ENCODE measurements around the gene ADCY3. TPM values are rescaled to one million over a fixed set of nuclear protein-coding genes. Genes with fewer than 3 reads are reported as not detected.

The ADCY3 gene
- polyA plus RNA-seq, 1 of the 3 experiments (the other 2 are of a cell fraction), result 53.9 TPM

DNA sequence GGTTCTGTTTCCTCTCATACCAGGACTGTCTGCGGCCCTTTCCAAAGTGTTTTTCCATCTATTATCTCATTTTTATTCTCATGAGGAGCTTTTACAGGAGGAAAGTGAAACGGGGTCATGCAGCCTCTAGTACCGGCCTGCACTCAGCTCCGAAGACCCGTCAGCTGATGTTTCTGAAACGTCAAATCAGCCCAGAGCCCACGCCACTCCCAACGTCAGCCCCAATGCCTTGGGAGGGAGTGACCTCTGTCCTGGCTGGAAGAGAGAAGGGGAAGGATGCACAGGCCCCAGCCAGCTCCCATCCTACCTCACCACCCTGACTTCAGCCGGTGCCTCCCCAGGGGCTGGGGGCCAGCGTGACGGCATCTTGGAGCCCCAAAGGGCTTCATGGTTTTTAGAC lies 58.5 kb downstream of the ADCY3 start:
- 98% methylated on average over 11 of the region's 11 CpGs for WGBS (ENCODE audit: low lambda C conversion rate)
- POLR2A ChIA-PET, result no interaction called here
- Histone ChIP-seq H3F3A (replicated peaks; ENCODE audit: insufficient read depth) (no peaks in the 10 kb centered on the region), H3K9ac (no peak overlapping the region), H3K4me1 (ENCODE audit: control insufficient read depth in 1 of 2, insufficient read depth in 2 of 2, low read depth in 1 of 2, low read length in 1 of 2) (peaks cover 0 to under 1% of the 10 kb centered on the region in 2 experiments; a peak in 1 of 4 replicates), H2AFZ (ENCODE audit: low read depth) (no peak overlapping the region), H3K4me3 (ENCODE audit: low read depth in 2 of 2, low read length in 1 of 2) (no peak overlapping the region), H3K36me3 (replicated peaks in 1 of 2; ENCODE audit: control insufficient read depth in 1 of 2, insufficient read depth in 2 of 2, low read length in 1 of 2) (no peaks in the 10 kb centered on the region), H3K9me2 (no peaks in the 10 kb centered on the region), H3K79me2 (ENCODE audit: insufficient read depth) (no peaks in the 10 kb centered on the region), H3K27ac (ENCODE audit: low read depth in 2 of 2, low read length in 1 of 2) (no peak overlapping the region), H3K27me3 (ENCODE audit: insufficient read depth) (no peaks in the 10 kb centered on the region), H3K9me3 (no peaks in the 10 kb centered on the region), H3K4me2 (no peak overlapping the region), H4K20me1 (ENCODE audit: insufficient read depth) (no peaks in the 10 kb centered on the region)
- TF ChIP-seq EP300 (IDR thresholded peaks at IDR 0.05; ENCODE audit: borderline replicate concordance in 1 of 2, low read depth in 1 of 2, low read length in 1 of 2), result no peak
- TF ChIP-seq NFIC (IDR thresholded peaks at IDR 0.05; ENCODE audit: borderline replicate concordance), result no peak
- TF ChIP-seq FOXM1 (IDR thresholded peaks at IDR 0.05; ENCODE audit: low read depth), result no peak
- no peak for TF ChIP-seq ELF1 (IDR thresholded peaks at IDR 0.05)
- no peak for TF ChIP-seq RAD21 (IDR thresholded peaks at IDR 0.05; ENCODE audit: low read length)
- no peak for TF ChIP-seq TCF12 (IDR thresholded peaks at IDR 0.05)
- TF ChIP-seq GABPA (IDR thresholded peaks at IDR 0.05; ENCODE audit: low read depth), result no peak
- no peak for TF ChIP-seq MEF2A (IDR thresholded peaks at IDR 0.05; ENCODE audit: borderline replicate concordance, low read depth)
- no peak for DNase-seq
- CTCF ChIA-PET, result no interaction called here

DNA sequence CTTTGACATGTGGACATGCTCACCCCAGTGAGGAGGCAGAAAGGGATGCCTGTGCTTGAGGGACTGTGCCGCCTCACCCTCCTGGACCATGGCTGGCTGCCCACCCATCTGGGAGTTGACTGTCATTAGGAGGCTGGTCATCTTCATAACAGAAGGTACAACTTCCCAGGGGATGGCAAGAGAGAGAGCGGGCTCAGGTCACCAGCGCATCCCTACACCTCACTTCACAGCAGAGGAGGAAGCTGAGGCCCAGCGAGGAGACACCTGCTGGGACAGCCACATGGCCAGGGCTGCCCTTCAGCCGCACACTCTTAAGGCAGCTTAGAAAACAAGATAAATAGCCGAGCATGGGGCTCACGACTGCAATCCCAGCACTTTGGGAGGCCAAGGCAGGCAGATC lies 59.4 kb downstream of the ADCY3 start:
- Histone ChIP-seq H3F3A (replicated peaks; ENCODE audit: insufficient read depth) (no peaks in the 10 kb centered on the region), H3K9ac (no peak overlapping the region), H4K20me1 (ENCODE audit: insufficient read depth) (no peaks in the 10 kb centered on the region), H3K4me2 (no peak overlapping the region), H3K4me1 (ENCODE audit: control insufficient read depth in 1 of 2, insufficient read depth in 2 of 2, low read depth in 1 of 2, low read length in 1 of 2) (peaks cover 4 to 8% of the 10 kb centered on the region in 2 experiments; a peak in 2 of 4 replicates), H3K79me2 (ENCODE audit: insufficient read depth) (no peaks in the 10 kb centered on the region), H3K27ac (ENCODE audit: low read depth in 2 of 2, low read length in 1 of 2) (no peak overlapping the region), H3K9me2 (no peaks in the 10 kb centered on the region), H3K36me3 (replicated peaks in 1 of 2; ENCODE audit: control insufficient read depth in 1 of 2, insufficient read depth in 2 of 2, low read length in 1 of 2) (no peaks in the 10 kb centered on the region), H3K9me3 (no peaks in the 10 kb centered on the region), H3K4me3 (ENCODE audit: low read depth in 2 of 2, low read length in 1 of 2) (no peak overlapping the region), H3K27me3 (ENCODE audit: insufficient read depth) (no peaks in the 10 kb centered on the region), H2AFZ (ENCODE audit: low read depth) (no peak overlapping the region)
- TF ChIP-seq, protein P1, sequence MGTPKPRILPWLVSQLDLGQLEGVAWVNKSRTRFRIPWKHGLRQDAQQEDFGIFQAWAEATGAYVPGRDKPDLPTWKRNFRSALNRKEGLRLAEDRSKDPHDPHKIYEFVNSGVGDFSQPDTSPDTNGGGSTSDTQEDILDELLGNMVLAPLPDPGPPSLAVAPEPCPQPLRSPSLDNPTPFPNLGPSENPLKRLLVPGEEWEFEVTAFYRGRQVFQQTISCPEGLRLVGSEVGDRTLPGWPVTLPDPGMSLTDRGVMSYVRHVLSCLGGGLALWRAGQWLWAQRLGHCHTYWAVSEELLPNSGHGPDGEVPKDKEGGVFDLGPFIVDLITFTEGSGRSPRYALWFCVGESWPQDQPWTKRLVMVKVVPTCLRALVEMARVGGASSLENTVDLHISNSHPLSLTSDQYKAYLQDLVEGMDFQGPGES (IDR thresholded peaks at IDR 0.05; ENCODE audit: low read depth, low read length), result no peak
- TF ChIP-seq CHD2 (IDR thresholded peaks at IDR 0.05; ENCODE audit: low read length, partially characterized antibody), result no peak
- no peak for TF ChIP-seq ZBTB33 (IDR thresholded peaks at IDR 0.05; ENCODE audit: borderline replicate concordance, low read depth)
- no peak for TF ChIP-seq FOXM1 (IDR thresholded peaks at IDR 0.05; ENCODE audit: low read depth)
- no peak for TF ChIP-seq RFX5 (IDR thresholded peaks at IDR 0.05; ENCODE audit: low read length)
- no peak for TF ChIP-seq YY1 (IDR thresholded peaks at IDR 0.05; ENCODE audit: low read depth)
- no peak for TF ChIP-seq ELF1 (IDR thresholded peaks at IDR 0.05)
- TF ChIP-seq TEAD4 (IDR thresholded peaks at IDR 0.05; ENCODE audit: borderline replicate concordance, insufficient read depth), result no peak
- TF ChIP-seq RAD21 (IDR thresholded peaks at IDR 0.05; ENCODE audit: low read length), result no peak
- TF ChIP-seq JUND (IDR thresholded peaks at IDR 0.05), result no peak
- TF ChIP-seq MXI1 (IDR thresholded peaks at IDR 0.05; ENCODE audit: low read depth, low read length), result no peak
- TF ChIP-seq REST (IDR thresholded peaks at IDR 0.05; ENCODE audit: low read depth, low read length), result no peak
- TF ChIP-seq GABPA (IDR thresholded peaks at IDR 0.05; ENCODE audit: low read depth), result no peak
- no peak for TF ChIP-seq POLR2AphosphoS5 (IDR thresholded peaks at IDR 0.05; ENCODE audit: low read depth, low read length)
- TF ChIP-seq TCF12 (IDR thresholded peaks at IDR 0.05), result no peak
- no peak for TF ChIP-seq SMC3 (IDR thresholded peaks at IDR 0.05; ENCODE audit: low read depth, low read length)
- WGBS (ENCODE audit: low lambda C conversion rate), result 98% methylated on average over 7 of the region's 7 CpGs
- DNase-seq, result no peak
- CTCF ChIA-PET, result no interaction called here
- POLR2A ChIA-PET, result interaction anchor here (0.7 kb wide), 1 partner anchor 14 kb away, joined by 4 read pairs; no protein-coding TSS in a partner anchor
